Brain pericyte (primary cell): ENCODE data around the gene PTGES2.

Source experiments
- DNase-seq: peaks from one replicate; pipeline ENCODE4 v3.0.0-alpha.2; 2012; ENCODE audit warnings: low read depth, low spot score

Gene PTGES2

DNA sequence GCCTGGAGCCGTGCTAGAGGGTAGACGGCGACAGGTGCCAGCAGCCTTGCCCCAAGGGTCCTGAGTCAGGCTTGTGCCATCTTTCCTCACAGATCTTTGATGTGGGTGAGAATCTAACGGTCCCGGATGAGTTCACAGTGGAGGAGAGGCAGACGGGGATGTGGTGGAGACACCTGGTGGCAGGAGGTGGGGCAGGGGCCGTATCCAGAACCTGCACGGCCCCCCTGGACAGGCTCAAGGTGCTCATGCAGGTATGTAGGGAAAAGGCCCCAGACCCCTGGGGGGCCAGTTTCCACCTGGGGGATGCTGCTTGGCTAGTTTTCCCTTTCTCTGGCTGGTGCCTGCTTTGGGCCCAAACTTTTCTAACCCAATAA is 24.0 kb downstream of the PTGES2 start:
- no peak for DNase-seq

DNA sequence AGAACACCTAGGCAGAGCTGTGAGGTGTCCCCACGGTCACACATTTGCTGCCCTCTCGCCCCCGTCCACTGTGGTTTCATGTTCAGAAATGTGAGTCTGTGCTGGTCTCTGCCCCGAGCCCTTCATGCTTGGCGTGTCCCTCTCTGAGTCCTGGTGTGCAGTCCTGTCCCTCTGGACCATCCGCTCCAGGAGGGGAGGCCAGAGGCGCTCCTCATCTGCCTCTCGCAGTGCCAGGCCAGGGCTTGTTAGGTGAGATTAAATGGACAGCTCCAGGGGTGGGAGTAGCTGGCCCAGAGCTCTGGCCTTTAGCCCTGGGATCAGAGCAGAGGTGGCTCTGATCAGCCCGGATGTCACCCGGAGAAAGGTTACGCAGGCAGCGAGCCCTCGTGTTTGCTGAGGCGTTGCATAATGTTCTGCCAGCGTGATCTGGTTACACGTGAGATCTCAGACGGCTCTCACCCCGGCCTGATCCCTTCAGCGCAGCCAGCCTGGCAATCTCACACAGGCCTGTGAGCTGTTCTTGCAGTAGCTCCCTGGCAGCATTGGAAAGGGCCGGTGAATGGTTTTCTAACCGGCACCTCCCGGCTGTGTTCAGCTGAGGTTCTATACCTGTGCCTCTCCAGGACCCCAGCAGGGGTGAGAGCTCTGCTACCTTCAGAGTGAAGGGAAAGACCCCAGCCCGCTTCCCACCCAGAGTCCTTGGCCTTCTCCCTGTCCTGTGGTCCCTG is 24.5 kb downstream of the PTGES2 start:
- no peak for DNase-seq

DNA sequence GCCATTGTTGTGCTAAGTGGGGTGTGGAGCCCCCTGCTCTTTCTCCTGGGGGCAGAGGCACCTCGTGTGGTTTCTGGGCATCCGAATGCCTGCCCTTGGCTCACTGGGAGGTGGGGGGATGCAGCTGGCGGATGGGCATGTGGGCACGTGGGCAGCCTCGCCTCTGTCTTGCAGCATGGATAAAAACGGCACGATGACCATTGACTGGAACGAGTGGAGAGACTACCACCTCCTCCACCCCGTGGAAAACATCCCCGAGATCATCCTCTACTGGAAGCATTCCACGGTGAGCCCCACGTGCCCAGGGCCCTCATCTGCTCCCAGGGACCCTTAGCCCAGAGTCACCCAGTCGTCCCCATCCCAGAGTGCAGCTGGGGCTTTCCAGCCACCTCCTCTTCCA is 25.3 kb downstream of the PTGES2 start:
- no peak for DNase-seq

DNA sequence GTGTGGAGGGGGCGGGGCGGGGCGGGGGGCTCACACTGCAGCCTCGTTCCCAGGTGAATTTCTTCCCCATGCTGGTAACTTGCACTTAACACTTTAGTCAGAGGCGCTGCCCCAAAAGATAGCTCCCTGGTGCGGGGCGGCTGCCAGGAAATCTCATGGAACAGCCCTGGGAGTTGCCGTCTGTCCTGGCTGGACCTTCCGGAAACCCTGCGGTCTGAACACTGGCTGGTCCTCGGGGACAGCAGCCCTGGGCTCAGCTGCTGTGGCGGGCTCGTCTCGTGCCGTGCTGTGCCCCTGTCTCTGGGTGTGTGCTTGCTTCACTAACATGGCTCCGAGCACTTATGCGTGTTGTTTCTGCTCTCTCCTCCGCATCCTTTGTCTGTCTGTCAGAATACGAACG is 25.8 kb downstream of the PTGES2 start:
- DNase-seq: no peak

DNA sequence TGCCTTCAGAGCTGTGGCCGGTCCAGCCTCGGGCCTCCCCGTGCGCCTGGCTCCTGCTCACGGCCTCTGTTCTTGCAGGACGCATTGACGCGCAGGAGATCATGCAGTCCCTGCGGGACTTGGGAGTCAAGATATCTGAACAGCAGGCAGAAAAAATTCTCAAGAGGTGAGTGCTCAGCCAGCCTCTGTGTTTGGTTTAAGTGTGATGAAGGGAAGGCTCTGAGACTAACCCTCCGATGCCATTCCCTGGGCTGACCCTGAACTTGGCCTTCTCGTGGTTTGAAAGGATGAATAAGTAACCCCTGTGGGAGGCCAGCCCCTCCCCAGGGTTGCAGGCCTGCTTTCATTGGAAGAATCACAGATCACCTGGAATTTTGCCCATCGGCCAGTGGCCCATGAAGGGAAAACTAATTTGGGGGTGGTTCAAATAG is 26.3 kb downstream of the PTGES2 start:
- DNase-seq: no peak

DNA sequence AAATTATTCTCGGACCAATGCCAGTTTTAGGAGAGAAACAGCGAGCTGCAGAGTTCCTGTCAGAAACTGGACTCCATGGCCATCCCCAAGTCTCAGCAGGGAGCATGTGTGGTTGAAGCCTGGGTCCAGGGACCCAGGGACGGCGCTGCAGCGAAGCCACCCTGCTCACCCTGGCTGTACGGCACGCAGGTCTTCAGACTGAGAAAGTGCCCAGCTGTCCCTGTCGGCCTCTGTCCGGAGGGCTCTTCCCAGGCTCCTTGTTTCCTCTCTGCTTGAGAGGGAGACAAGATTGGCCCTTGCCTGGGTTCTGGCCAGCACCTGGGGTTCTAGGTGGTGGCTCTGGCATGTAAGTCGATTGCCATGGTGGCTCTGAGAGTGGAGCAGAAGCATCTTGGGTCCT is 26.9 kb downstream of the PTGES2 start:
- no peak for DNase-seq

DNA sequence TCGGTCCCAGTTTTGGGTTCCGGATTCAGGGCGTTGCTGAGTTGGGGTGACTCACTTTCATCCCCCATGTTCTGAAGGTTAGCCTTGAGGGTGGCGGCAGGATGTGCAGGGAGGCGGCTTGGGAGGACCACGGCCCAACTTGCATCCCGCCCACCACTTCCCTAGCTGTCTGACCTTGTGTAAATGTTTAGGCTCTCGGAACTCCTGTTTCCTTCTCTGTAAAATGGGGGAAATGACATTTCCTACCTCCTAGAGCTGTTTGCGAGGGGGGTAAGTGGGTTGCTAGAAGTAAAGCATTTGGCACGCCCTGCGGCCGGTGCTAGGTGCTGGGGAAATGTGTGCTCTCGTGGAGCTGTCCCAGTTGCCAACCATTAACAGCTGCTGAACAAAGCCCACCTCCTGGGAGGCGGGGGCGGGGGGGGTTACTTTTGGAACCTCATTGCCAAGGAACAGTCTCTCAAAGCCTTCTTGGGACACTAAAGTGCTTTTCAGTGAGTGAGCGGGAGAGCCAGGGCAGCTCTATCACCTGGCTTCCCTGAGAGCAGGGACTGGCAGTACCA is 27.5 kb downstream of the PTGES2 start:
- no peak for DNase-seq

DNA sequence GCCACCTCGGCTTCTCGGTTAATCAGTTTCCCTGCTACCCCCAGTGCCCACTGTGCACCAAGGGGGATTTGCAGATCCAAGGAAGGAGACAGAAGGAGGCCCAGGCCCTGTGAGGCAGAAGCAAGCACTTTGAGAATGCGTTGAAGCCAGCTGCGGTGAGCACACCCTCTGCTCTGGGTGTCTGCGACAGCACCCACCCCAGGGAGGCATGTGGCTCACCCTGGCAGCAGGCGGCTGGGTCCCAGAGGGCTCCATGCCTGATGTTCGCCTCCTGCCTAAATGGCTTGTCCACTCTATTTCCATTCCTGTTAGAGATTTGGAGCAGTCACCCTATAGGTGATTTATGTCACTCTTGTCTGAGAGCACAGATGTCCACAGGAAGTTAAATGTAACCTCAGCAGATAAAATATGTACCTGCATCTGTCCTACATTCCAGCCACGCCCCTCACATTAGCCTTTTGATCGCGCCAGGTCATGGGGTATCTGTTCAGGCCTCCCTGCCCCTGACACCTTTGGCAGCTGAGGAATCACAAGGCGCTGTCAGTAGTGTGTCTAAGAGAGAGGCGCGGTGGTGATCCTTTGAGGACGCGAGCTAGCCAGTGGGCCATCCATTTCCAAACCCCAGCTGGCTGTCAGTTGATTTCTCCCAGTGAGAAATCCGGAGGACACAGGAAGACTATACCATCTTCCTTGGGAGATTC is 28.1 kb downstream of the PTGES2 start:
- no peak for DNase-seq

DNA sequence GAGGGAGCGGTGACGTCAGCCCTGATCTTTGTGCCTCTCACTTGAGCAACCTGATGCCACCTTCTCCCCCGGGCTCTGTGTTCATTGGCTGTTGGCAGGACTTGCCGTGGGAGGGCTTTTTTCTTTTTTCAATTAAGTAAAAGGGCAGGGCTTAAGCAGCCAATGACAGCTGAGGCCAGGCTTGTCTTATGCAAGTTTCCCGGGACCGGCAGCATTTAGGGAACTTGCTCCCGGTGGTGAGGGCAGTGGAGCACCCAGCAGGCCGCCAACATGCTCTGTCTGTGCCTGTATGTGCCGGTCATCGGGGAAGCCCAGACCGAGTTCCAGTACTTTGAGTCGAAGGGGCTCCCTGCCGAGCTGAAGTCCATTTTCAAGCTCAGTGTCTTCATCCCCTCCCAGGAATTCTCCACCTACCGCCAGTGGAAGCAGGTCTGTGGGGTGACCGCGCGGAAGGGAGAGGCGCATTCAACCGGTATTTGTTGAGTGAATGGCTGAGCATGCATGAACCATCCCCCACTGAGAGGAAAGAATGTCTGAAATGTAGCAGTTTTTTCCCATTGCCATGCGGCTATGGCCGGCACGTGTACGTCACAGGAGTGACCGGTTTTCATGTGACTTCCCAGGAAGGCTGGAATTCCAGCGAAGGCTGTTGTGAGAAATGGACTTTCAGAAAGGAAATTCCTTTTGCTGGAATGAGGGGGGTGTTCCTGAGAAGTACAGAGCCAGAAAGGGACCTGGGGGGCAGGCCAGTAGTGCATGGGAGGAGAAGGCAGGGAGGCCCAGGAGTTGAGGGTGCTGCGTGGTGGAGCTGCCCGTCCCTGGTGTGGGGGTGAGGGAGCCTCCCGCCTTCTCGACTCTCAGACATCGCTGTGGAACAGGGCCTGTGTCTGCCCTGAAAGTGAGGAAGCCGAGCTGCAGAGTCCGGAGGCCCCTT is 29.0 kb downstream of the PTGES2 start:
- DNase-seq: peak; percentile 93

DNA sequence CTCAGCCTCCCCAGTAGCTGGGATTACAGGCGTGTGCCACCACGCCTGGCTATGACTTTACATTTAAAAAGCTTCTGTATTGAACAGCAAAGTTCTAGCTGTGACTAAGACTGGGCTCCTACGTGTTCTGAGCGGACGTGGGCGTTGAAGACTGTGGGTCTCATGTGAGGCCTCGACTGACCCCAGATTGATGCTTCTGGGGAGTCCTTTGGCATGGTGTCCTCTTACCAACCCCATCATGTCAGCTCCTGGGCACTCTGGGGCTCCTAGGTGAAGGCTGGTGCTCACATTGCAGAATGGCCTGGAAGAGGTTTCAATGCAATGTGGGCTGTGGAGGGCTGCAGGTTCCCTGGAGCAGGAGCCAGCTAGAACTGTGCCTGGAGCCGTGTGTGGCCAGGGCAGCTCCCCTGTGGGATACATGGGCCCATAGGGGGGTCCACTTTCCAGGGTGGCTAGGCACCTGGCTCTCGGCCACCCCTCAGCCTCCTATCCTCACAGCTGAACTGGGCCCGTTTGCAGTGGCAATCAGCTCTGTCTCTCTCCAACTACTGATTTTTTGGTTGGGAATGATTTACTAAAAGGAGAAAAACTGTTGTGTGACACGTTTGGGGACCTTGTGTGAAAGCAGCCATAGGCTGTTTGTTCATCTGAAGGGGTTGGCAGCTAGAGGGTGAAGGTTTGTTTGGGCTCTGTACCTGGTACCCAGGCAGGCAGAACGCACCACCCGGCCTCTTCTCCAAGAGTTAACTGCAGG is 29.8 kb downstream of the PTGES2 start:
- DNase-seq: no peak

DNA sequence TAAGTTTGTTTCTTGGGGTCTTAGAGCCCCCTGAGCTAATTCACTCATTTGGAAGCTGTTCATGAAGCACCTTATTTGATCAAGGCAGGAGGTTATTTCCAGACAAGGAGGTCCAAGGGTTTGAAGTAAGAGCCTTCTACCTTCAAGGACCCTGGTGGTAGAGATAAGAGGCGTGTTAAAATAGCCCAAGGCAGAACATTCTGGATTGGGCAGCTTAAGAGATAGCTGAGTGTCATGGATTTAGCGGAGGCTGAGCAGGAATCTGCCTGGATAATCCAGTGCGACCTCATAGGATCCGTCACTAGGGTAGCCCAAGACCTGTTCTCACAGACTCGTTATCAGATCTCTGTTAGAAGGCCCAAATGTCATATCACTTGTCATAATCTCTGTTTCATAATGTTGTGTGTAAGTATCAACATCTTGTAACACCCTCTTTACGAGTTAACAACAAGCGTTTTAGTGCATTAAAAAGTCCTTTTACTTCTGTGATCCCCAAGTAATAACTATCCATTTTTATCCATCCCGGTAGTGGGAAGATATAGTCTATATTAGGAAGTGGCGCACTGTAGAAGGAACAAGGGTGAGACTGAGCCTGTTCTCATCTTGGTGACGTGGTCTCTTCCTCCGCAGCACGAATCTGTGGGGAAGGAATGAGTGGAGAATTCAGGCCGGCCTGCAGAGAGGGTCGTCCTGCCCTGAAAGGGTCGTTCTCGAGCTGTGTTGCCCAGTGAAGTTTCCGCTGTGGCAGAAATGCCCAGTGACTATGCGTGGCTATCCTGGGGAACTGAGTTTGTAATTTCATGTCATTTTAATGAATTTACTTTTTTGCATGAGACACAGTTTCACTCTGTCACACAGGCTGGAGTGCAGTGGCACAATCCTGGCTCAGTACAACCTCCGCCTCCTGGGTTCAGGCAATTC is 30.7 kb downstream of the PTGES2 start:
- DNase-seq: no peak

DNA sequence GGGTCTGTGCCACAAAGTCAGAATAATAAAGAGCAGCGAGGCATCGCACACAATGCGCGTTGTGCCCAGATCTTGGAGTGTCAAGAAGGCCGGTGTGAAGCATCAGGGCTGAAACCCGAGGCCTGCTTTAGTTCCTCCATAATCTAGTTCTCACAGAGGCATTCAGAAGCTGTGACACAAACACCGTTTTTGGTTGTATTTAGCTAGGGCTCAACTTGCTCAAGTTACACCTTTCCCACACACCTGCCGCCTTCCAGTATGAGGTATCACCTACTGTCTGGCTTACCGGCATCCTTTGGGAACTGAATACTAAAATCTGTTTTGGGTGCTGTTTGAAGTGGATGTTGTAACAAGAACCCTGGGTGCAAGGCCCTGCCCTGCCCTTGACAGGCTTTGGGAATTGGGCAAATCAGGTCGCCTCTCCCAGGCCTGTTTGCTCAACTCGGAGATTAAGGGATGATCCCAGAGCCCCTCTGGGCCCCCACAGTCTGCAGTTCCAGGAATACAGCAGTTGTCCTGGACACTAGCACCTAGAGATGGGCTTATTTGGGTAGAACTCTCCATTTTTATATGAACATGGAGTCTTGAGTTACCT is 32.5 kb downstream of the PTGES2 start:
- no peak for DNase-seq

DNA sequence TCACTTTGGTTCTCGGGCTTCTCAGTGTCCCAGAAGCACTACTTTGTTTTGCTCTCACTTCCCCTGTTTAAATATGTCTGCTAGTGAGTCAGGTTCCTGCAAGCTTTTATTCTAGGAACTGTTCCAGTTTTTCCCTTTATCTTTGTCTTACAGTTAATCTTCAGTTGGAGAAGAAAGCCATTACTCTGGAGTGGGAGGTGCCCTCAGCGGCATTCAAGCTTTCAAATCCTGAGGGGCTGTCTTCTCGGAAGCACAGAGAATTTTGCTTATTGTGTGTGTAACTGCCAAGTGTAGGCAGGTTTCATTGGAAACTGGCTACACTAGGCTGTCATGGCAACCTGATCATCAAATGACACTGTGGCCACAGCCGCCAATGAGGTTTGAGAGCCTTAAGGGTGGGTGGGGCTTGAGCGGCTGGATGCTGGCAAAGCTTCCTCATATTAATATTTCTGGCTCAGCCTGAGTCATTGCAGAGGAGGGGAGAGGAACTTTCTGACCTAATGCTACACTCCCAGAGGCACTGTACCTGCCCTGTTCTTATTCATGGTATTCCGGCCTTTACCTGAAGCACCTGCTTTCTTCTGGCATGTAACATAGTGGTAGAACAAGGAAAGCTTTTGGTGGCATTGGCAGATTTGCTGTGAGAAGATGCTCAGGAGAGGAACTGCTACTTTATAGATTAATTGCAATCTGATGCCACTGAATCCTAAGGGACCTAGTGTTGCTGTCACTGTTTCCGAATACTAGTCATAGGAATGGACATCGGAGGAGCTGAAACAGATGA is 33.2 kb downstream of the PTGES2 start:
- DNase-seq: peak; percentile 84

DNA sequence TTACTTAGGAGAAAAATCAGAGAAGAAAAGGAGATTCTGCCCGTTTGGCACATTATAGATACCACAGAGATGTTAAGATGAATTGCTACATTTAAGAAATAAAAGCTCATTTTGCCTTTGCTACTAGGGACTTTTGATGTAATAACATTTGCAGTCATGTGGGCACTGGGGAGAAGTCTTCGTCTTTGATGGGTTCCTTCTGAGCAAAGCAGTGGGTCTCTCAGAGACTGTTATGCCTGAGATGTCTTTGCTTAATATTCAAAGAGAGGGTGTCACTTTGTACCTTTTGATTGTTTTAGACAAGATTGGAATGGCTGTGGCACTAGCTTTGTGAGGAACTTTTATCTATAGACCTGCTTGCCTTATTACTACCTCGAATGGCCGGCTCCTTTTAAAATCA is 34.5 kb downstream of the PTGES2 start:
- DNase-seq: no peak

DNA sequence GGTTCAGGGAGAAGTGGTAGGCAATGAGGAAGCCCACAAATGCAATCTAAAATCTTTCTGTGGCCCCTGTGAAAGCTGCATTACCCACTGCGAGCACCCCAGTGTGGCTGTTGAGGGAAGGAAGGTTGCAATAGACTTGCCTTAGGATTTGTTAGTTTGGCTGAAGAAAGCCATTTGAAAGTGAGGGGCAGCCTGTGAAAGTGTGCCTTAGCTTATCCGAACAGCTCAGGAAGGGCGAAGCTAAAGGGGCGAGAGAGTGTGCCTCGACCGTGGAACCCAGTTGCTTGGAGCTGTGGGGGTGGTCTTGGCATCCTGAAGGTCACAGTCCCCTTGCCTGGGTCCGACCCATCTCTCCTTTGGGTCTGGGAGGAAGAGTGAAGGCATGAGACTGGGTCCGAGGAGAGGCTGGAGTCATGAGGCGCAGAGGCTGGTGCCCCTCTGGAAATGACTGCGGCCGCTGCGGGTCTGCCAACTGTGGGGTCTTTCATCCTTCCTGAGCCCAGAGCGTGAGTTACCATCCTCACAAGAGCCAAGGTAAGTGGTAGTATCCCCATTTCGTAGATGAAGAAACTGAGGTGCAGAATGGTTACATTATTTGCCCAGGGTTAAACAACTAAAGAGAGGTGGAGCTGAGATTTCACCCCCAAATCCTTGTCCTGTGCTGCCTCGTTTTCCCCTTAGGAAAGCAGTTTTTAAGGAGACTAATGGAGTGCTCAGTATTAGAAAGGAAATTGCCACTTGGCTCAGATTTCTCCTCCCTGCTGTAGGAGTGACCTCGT is 35.1 kb downstream of the PTGES2 start:
- DNase-seq: no peak

DNA sequence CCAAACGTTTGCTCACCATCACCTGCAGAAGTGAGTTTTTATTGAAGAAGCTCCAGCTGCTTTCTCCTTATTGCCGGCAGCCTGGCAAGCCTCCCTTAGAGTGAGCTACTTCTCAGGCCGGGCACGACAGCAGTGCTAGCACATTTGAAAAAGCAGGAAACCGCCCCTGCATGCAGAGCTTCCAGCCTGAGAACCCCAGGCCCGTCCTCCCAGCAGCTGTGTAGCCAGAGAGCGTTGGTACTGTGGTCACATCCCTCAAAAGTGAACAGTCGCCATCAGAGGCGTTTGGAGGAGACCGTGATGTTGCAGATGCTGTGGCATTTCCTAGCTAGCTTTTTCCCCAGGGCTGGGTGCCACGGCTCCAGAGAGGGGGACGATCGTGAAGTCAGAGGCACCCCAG is 36.0 kb downstream of the PTGES2 start:
- DNase-seq: no peak

DNA sequence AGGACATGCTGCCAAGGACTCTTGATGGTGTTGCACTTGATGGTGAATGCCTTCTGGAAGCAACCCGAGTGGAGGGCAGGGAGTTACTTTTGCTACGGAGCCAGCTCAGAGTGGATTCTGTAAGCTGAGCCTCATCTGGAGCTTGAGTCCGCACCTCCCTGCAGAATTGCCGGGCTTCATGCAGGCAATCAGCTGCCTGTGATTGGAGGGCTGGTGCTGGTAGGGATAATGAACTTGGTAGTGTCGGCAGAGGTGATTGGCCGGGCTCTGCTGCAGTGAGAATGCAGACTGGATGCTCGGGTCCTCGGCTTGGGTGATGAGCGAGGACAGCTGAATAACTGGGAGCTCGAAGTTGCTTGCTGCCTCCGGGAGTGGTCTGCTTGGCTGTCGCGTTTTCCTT is 36.4 kb downstream of the PTGES2 start:
- no peak for DNase-seq

DNA sequence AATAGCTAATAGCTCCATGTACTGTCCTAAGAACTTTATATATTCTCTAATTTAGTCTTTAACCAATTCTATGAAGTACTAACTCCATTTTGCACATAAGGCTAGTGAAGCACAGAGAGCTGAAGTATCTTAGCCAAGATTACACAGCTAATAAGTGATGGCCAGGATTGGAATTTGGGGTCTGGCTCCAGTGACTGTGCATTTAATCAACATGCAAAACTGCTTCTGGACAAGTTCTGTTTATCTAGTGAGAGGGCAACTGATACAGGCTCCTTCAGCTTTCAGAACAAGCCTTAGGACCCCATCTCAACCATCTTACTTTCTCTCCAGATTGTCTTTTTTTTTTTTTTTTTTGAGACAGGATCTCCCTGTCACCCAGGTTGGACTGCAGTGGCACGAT is 38.2 kb downstream of the PTGES2 start:
- no peak for DNase-seq
